Measurements from ENCODE around the gene PLA2G12A. TPM values are rescaled to one million over a fixed set of nuclear protein-coding genes. Genes with fewer than 3 reads are reported as not detected.
"Not testable (repeated sequence)": the region's sequence is repeated elsewhere in the genome, so short reads cannot be mapped to it uniquely, and the experiment has no call there.

Gene PLA2G12A
- polyA plus RNA-seq, 2 of the 4 experiments (the other 2 are of a cell fraction) = 9.8 to 39.3 TPM

DNA sequence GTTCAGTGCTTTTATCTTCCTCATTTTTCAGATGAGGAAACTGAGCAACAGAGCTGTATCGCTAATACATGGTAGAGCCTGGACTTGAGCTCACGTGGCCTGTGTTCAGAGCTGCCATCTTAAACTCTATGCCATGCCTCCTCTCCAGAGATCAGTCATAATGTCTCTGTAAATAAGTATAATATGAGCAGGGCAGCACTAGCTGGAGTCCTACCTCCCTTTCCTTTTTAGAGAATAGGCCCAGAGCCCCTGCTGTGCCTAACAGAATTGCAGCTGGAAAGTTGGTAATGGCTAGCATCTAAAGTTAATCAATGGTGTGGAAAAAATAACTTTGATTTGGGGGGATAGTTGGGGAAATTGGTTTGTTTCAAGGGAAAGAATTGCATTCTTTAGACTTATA lies 47.0 kb downstream of the PLA2G12A start:
- ATAC-seq = no peak

GRCh38 chr4:109678925-109679324 lies 50.9 kb downstream of the PLA2G12A start:
- H3K4me1 ChIP-seq; FAIRE-seq; H3K4me3 ChIP-seq; H3K27ac ChIP-seq; H3K9me3 ChIP-seq; POLR2A ChIA-PET; DNase-seq (ENCODE audit: low read depth in 1 of 2, low spot score in 1 of 2); H3K4me2 ChIP-seq; ATAC-seq: not testable (repeated sequence)
- CTCF ChIA-PET = interaction anchor here (0.6 kb wide), 1 partner anchor 75 kb away, joined by 3 read pairs; no protein-coding TSS in a partner anchor
- WGBS (ENCODE audit: missing lambda C conversion rate) = 85% methylated on average over 4 of the region's 14 CpGs

More for the DNA sequence above, 47.0 kb downstream of the PLA2G12A start:
- no peak for FAIRE-seq
- ChIA-PET POLR2A (no interaction called here), CTCF (no interaction called here)
- no peak overlapping the region for H3K4me3 ChIP-seq
- H3K4me2 ChIP-seq = no peak overlapping the region
- H3K27ac ChIP-seq = no peak overlapping the region
- no peaks in the 10 kb centered on the region for H3K9me3 ChIP-seq
- no peaks in the 10 kb centered on the region for H3K4me1 ChIP-seq
- DNase-seq (ENCODE audit: low read depth in 1 of 2, low spot score in 1 of 2) = no peak
- no peak for TF ChIP-seq JUN (IDR thresholded peaks at IDR 0.05)
- no peak for TF ChIP-seq PHF8 (IDR thresholded peaks at IDR 0.05; ENCODE audit: borderline replicate concordance, low read depth)
- no peak for TF ChIP-seq EHMT2 (IDR thresholded peaks at IDR 0.05; ENCODE audit: low read depth)
- TF ChIP-seq JUNB (IDR thresholded peaks at IDR 0.05) = no peak
- TF ChIP-seq SMC3 (IDR thresholded peaks at IDR 0.05) = no peak
- no peak for TF ChIP-seq ZC3H11A (IDR thresholded peaks at IDR 0.05)
- no peak for TF ChIP-seq RNF2 (IDR thresholded peaks at IDR 0.05; ENCODE audit: borderline replicate concordance, low read depth)
- no peak for TF ChIP-seq HDAC2 (IDR thresholded peaks at IDR 0.05)
- no peak for TF ChIP-seq RCOR1 (IDR thresholded peaks at IDR 0.05; ENCODE audit: low read depth, low read length)
- TF ChIP-seq, protein P1, sequence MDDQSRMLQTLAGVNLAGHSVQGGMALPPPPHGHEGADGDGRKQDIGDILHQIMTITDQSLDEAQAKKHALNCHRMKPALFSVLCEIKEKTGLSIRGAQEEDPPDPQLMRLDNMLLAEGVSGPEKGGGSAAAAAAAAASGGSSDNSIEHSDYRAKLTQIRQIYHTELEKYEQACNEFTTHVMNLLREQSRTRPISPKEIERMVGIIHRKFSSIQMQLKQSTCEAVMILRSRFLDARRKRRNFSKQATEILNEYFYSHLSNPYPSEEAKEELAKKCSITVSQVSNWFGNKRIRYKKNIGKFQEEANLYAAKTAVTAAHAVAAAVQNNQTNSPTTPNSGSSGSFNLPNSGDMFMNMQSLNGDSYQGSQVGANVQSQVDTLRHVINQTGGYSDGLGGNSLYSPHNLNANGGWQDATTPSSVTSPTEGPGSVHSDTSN (IDR thresholded peaks at IDR 0.05) = no peak
- 96% methylated on average over 2 of the region's 2 CpGs for WGBS (ENCODE audit: missing lambda C conversion rate)

GRCh38 chr4:109678472-109678871 lies 51.4 kb downstream of the PLA2G12A start:
- CTCF ChIA-PET = interaction anchor here (0.6 to 0.7 kb wide), 2 partner anchors 54 to 75 kb away, joined by 3 read pairs; no protein-coding TSS in a partner anchor
- DNase-seq (ENCODE audit: low read depth in 1 of 2, low spot score in 1 of 2); H3K9me3 ChIP-seq; POLR2A ChIA-PET; H3K4me3 ChIP-seq; H3K4me1 ChIP-seq; ATAC-seq; H3K4me2 ChIP-seq; FAIRE-seq; H3K27ac ChIP-seq: not testable (repeated sequence)
- 100% methylated on average over 1 of the region's 28 CpGs for WGBS (ENCODE audit: missing lambda C conversion rate)

DNA sequence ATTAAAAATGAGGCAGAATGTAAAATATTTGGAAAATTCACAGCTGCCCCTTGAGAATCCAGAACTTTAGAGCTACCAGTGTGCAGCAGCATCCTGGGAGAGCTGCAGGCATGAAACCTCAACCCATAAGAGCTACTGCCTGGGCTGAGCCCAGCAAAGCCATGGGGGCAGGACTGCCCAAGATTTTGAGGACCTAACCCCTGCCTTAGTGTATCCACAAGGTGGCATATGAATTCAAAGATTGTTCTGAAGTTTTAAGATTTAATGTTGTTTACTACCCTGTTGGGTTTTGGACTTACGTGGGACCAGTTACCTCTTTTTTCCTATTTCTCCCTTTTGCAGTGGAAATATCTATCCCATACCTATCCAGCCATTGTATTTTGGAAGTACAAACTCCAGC lies 53.0 kb downstream of the PLA2G12A start:
- FAIRE-seq (no peak), DNase-seq (ENCODE audit: low read depth in 1 of 2, low spot score in 1 of 2) (no peak), ATAC-seq (0 out of 6 replicates have a peak, but pooled peaks of 1 of the 2 experiments have one; percentile 25)
- Histone ChIP-seq H3K4me2 (no peak overlapping the region), H3K27ac (no peak overlapping the region), H3K9me3 (no peaks in the 10 kb centered on the region), H3K4me1 (no peaks in the 10 kb centered on the region), H3K4me3 (no peak overlapping the region)
- POLR2A ChIA-PET = no interaction called here
- CTCF ChIA-PET = no interaction called here
- no peak for TF ChIP-seq ELK1 (IDR thresholded peaks at IDR 0.05; ENCODE audit: low read depth, low read length)
- TF ChIP-seq ZSCAN20 (CRISPR knock-in tag; IDR thresholded peaks at IDR 0.05) = no peak
- TF ChIP-seq, protein P2, sequence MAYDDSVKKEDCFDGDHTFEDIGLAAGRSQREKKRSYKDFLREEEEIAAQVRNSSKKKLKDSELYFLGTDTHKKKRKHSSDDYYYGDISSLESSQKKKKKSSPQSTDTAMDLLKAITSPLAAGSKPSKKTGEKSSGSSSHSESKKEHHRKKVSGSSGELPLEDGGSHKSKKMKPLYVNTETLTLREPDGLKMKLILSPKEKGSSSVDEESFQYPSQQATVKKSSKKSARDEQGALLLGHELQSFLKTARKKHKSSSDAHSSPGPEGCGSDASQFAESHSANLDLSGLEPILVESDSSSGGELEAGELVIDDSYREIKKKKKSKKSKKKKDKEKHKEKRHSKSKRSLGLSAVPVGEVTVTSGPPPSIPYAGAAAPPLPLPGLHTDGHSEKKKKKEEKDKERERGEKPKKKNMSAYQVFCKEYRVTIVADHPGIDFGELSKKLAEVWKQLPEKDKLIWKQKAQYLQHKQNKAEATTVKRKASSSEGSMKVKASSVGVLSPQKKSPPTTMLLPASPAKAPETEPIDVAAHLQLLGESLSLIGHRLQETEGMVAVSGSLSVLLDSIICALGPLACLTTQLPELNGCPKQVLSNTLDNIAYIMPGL (CRISPR knock-in tag; IDR thresholded peaks at IDR 0.05; ENCODE audit: borderline replicate concordance) = no peak
- no peak for TF ChIP-seq FOSB (CRISPR knock-in tag; IDR thresholded peaks at IDR 0.05)
- TF ChIP-seq ZFP36 (IDR thresholded peaks at IDR 0.05; ENCODE audit: borderline replicate concordance, partially characterized antibody) = no peak
- TF ChIP-seq EP300 (IDR thresholded peaks at IDR 0.05) = no peak
- WGBS (ENCODE audit: missing lambda C conversion rate) = 96% methylated on average over 1 of the region's 1 CpG

All from A549 (cell line).